HG03354 (cell line): ENCODE results near the gene UGGT2.
"Not testable (repeated sequence)": the region's sequence is repeated elsewhere in the genome, so short reads cannot be mapped to it uniquely, and the experiment has no call there.

Experiments used
- ATAC-seq: cut with Tn5 transposase; IDR thresholded peaks from one replicate; pipeline ENCODE4 v1.9.1; 2021; ENCODE audit warnings: mild to moderate bottlenecking; ENCODE audit not compliant: unreplicated experiment, poor library complexity, severe bottlenecking

Gene UGGT2

GRCh38 chr13:95822303-95822702, 230.9 kb downstream of the UGGT2 start:
- no peak for ATAC-seq

DNA sequence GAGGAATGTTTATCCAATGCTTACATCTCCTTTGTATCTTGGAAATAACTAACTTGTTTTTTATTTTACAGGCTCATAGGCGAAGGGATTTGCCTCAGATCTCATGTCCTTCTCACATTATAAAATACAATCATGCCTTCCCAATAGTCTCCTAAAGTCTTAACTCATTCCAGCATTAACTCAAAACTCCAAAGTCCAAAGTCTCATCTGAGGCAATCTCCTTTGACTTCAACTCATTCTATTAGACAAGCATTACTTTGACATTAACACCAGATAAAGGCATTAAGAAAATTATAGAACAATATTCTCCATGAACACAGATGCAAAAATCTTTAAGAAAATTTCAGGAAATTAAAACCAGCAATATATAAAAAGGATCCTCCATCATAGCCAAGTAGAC, 238.7 kb downstream of the UGGT2 start:
- no peak for ATAC-seq

GRCh38 chr13:95813139-95813538, 240.1 kb downstream of the UGGT2 start:
- ATAC-seq = no peak

- ATAC-seq = no peak
Measured at GRCh38 chr13:95809429-95809828, 243.8 kb downstream of the UGGT2 start.

DNA sequence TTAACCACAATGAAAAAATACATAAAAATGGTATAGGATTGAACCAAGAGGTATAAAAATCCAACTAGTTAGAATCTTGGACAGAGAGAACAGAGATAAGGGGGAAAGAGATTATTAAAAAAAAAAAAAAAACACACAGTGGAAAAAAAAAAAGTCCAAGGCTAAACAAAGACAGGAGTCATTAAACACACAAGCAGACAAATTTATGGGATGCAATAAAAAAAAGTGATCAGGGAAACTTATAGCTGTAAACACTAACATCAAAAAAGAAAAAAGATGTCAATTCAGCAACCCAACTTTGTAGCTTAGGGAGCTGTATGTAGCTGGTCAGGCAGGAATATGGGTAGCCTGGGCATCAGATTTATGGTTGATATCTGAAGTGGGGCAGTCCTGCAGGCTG, 247.3 kb downstream of the UGGT2 start:
- no peak for ATAC-seq

GRCh38 chr13:95801825-95802224, 251.4 kb downstream of the UGGT2 start:
- no peak for ATAC-seq

- ATAC-seq = no peak
Measured at GRCh38 chr13:95800436-95800835, 252.8 kb downstream of the UGGT2 start.

- no peak for ATAC-seq
Measured at GRCh38 chr13:95797016-95797415, 256.2 kb downstream of the UGGT2 start.

DNA sequence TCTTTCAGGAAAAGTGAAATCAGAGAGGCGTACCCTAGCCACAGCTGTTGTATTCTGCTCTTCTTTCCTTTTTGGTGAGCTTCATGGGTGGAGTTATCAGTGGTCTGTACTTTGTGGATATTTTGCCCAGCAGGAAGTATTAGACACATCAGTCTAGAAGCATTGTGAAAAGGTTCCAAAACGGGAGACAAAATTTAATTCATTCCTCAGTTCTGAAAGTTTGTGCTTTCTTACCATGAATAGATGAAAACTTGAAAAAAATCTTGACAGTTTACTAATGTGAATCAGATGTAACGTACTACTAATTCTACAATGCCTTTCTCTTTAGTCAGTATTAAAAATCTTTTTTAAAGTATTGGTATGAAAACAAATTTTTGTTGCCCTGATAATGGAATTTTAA, 259.4 kb downstream of the UGGT2 start:
- ATAC-seq = no peak

GRCh38 chr13:95793018-95793555, 260.1 kb downstream of the UGGT2 start:
- ATAC-seq = no peak

DNA sequence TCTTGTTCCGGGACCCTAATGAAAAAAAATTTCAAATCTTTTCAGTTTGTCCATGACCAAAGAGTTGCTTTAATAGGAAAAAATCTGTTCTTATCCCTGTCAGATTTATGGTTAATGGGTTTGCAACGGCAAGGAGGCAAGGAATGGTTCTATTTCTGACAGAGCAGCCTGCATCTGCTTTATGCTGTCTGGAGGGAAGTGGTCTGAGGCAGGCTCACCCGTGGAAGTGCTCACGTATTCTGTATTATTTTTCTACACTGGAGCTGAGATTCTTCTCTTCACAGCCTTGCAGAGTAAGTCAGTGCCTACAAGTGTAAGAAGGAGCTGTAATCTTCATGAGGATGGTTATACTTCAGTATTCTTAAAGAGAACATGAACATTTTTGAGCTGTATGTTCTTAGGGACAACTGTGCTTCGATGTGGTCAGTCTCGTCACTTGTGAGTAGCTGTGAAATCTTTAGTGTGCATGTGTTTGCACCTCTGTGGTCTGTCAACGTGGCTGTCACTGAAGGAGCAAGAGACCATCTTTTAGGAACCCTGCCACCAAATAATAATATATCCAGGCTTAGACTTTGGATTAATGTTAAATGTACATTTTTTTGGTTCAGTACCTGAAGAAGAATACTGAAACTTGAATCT, 262.0 kb downstream of the UGGT2 start:
- ATAC-seq = no peak

DNA sequence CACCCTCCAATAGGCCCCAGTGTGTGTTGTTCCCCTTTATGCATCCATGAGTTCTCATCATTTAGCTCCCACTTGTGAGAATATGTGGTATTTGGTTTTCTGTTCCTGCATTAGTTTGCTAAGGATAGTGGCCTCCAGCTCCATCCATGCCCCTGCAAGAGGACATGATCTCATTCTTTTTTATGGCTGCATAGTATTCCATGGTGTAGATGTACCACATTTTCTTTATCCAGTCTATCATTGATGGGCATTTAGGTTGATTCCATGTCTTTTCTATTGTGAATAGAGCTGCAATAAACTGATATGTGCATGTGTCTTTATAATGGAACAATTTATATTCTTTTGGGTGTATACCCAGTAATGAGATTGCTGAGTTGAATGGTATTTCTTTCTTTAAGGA, 263.9 kb downstream of the UGGT2 start:
- ATAC-seq = not testable (repeated sequence)

DNA sequence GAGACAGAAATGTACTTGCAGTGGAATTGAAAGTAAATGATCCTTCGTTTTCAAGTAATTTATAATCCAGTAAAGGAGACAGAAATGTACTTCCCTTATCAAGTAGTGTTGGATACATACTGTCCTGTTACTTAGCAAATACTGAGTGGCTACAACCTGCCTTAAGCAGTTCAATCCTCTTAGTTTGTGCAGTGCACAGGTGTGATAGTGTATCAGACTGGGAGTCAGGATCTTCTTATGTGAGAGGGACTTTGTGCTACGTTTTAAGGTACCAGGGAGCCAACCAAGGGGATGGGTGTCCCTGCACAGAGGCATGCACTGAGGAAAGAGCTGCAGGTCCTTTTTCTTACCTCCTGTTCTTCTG, 265.1 kb downstream of the UGGT2 start:
- ATAC-seq = no peak

- no peak for ATAC-seq
Measured at GRCh38 chr13:95787356-95788099, 265.7 kb downstream of the UGGT2 start.

- ATAC-seq = no peak
Measured at GRCh38 chr13:95784900-95785290, 268.3 kb downstream of the UGGT2 start.

DNA sequence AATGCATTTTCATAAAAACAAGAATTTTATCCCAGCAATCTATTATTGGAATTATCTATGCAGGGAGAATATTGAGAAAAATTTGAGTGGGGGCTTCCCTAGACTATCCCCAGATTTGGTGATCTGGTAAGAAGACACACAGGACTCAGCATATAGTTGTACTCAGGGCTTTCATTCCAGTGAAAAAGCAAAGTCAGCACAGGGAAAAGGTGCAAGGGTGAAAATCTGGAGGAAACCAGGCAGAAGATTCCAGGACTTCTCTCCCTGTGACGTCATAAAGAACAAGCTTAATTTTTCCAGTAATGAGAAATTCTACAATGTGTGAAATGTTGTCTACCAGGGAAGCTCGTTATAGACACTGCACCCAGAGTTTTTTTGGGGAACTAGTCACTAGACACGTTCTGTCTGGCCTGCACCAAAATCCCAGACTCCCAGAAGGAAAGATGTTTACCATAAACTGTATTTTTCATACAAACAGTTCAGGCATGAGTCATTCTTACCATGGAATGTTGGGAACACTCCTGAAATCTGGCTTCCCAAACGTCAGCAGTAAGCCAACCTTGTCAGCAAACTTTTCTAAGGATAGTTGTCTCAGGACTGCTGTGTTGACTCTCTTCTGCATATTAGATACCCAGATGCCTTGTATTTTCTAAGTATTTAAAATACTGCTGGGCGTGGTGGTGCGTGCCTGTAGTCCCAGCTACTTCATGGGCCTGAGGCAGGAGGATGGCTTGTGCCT, 268.9 kb downstream of the UGGT2 start:
- ATAC-seq = no peak

GRCh38 chr13:95783747-95784146, 269.5 kb downstream of the UGGT2 start:
- ATAC-seq = no peak

- not testable (repeated sequence) for ATAC-seq
Measured at GRCh38 chr13:95781940-95782339, 271.3 kb downstream of the UGGT2 start.

DNA sequence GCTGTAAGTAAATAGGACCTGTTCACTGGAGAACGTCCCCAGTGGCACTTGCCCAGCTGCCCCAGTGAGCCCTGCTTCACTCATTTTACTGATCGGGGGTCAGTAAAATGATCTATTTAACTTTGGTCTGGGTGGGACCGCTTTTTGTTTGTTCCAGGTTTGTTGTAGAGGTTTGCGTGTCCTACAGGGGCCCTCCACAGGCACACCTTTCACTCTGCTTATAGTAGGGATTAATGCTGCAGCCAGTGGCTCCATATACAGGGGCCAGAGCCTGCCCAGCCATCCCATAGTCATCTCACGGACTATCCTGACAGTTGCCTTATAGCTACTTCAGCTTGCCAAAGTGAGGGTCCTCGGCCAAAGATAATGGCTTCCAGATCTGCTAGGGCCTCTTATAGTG, 272.2 kb downstream of the UGGT2 start:
- no peak for ATAC-seq

GRCh38 chr13:95779522-95779921, 273.7 kb downstream of the UGGT2 start:
- ATAC-seq = no peak

DNA sequence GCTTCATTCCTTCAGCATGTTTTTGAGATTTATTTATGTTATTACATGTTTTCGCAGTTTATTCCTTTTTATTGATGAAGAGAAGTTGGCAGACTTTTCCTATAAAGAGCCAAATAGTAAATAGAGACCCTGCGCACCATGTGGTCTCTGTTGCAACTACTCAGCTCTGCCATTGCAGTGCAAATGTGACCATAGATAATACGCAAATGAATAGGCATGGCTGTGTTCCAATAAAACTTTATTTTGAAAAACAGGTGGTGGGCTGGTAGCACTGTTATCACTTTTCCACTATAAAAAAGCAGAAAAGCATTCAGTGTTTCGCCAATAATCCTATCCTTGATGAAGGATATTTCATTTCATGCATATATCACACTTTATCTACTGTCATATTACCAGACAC, 281.3 kb downstream of the UGGT2 start:
- ATAC-seq = no peak
